GM21526 (cell line): ENCODE data around the gene NGLY1.

Experiments used
- ATAC-seq: cut with Tn5 transposase; IDR thresholded peaks from one replicate; pipeline ENCODE4 v1.9.1; 2021; ENCODE audit warnings: moderate library complexity; ENCODE audit not compliant: unreplicated experiment, low FRiP score

Gene NGLY1

GRCh38 chr3:25782938-25783660, at the start of gene NGLY1:
Gene NGLY1, minus strand, starts transcription at chr3:25783443. Its CDS starts 53 bp downstream, at chr3:25783390.
- ATAC-seq = peak; percentile 64

DNA sequence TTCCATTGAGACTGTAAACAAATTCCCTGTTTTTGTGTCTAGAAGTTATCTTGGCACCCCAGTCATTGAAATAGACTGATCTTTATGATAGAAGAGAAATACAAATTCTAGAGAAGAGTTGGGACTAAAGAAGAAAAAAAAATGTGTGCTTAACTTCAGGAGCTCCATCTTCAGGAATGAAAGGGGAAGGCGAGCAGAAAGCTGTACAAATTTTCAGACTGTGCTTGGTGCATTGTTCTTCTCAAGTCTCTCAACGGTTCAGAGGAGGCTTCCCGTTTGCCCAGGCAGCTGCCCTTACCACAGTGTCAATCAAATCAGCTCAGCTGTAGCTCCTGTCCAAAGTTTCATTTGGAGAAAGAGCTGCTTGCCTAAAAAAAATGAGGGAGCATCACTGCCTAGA, 48.3 kb upstream of the NGLY1 start:
- ATAC-seq = no peak

DNA sequence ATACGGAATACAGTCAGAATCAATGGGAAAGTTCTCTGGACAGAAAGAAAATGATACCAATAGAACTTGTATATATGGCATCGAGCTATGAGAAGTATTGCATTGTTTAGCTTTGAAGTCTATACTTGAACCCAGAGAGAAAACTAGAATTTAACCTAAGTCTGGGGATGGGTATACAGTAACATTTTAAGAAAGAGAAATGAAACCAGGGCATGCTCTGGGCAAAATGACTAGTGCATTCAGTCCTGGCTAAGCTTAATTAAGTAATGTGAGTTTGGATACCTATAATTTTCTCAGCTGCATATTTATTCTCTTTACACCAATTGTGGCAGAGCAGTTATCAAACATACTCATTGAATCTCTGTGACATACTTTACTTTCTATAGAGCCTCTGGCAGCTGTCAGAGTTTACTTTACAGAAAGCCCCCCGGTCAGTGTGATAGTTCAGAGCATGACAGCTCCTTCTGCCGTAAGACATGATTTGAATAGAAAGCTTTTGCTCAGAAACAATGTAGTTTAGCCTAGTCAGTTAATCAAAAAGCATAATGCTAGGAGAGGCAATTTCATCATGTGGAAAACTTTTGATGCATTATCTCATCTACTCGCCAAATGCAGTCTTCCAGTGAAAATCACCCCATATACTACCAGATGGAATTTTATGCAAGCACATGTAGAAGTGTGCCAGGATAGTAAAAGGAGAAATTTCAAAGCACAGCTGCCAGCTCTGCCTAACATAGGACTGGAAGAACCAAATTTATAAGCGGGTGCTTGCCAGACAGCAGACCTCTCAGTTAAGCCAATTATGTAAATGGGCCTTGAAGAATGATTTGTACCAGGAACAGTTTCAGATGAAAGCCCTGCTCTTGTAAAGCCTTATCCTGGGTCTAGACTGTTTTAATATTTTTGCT, 47.4 kb upstream of the NGLY1 start:
- ATAC-seq = no peak

- ATAC-seq = no peak
Observed at GRCh38 chr3:25826510-25826909, 43.3 kb upstream of the NGLY1 start.

GRCh38 chr3:25823314-25823713, 40.1 kb upstream of the NGLY1 start:
- no peak for ATAC-seq

DNA sequence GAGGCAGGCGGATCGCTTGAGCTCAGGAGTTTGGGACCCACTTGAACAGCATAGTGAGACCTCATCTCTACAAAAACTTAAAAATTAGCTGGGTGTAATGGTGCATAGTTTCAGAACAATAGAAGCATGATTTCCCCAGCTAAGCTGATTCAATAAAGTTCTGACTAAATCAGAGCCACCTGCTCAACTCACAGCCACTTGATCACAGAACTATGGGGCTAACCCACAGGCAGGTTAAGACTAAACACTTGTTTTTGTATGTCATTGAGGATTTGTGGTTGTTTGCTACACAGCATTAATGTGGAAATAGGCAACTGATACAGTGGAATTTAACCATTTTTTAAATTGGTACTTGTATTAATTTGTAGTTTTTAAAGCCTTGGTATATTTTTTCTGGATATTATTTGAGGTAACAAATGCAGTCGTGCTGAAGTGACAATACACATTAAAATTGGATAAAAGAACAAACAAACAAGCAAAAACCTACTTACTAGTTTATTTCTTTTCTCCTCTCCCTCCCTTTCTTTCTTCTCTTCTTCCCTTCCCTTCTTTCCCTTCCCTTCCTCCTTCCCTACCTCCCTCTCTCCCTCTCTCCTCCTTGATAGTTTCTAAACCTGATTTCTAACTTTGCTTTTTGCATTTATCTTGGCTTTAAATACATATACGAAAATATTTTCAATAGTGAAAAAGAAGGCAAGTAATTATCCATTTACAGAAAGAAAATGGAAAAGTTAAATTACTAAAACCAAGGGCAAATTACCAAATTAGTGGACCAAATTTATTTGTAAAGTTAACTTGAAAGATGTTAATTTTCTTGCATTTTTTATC, 38.7 kb upstream of the NGLY1 start:
- no peak for ATAC-seq

DNA sequence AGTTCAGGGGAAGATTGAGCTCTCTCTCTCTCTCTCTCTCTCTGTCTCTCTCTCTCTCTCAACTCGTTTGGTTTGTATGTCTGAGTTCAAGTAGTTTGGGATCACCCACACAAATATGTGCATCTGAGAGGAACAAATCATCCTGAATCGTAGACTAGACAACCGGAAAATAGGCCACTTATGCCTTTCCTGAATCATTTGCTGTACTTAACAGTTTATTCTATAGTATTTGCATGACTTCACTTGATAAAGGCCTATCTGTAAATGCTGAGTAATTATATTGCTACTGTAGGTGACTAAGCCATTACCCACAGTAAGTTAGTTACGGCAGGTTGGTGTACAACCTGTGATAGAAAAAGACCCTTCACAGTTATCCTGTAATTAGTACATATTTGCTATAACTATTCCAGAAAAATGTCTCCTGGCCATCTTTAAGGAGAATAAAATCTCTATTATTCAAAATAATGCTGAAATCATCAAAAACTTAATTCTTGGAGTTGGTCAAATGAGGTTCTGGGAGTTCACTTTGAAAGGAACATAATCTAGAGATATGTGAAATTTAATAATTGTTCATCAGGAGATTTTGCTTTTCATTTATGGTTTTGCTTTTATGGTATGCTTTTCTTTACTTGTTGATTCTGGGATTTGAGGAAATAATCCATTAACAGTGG, 37.7 kb upstream of the NGLY1 start:
- ATAC-seq = no peak

- ATAC-seq = no peak
Observed at GRCh38 chr3:25820366-25820765, 37.1 kb upstream of the NGLY1 start.

DNA sequence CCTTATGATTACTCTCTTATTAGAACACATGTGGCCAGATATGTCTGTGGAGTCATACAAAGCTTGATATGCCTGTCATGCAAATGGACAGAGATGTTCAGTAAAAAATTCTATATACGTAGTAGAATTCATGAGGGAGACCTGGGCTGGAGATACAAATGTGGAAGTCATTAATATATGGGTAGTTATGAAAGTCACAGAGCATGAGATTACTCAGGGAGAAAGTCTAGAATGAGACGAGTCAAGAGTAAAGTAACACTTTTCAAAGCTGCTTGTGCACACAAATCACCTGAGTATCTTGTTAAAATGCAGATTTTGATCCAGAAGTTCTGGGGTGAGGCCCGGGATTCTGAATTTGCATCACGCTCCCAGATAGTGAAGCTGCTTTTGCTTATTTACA, 35.1 kb upstream of the NGLY1 start:
- peak; percentile 43 for ATAC-seq

DNA sequence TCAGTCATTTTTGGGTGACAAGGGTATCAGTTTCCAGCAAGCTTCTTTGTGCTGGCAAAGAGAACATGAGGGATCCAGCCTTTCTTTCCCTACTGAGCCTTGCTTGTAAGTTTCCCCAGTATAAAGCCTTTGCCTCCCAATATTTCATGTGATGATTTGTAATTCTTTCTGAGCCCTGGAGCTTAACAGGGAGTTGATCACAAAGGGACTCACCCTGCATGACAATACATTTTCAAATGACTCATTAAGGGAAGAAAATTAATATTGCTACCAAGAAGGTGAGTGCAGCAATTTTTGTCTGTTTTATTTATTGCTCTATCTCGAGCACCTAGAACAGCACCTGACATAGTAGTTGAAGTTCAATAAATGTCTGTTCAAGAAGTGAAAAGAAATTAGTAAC, 34.4 kb upstream of the NGLY1 start:
- ATAC-seq = peak; percentile 11

DNA sequence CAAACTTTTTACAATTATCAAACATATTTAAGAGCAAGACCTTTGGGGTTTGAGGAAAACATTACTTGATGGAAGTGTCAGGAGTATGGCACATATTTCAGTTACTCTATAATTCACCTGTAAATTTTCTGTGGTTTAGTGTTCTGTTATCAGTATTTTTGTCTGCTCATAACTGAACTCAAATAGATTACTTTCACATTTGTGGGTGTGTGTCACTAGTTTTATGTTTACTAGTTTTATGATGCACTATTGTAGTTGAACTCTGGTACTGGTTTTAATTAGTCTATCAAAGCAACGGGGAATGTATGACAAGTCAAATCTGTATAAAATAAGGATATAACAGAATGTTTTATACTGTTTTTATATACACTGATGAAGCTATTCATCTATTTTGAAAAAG, 33.9 kb upstream of the NGLY1 start:
- ATAC-seq = no peak

- no peak for ATAC-seq
Observed at GRCh38 chr3:25812644-25813043, 29.4 kb upstream of the NGLY1 start.

- no peak for ATAC-seq
Observed at GRCh38 chr3:25804676-25805075, 21.4 kb upstream of the NGLY1 start.

DNA sequence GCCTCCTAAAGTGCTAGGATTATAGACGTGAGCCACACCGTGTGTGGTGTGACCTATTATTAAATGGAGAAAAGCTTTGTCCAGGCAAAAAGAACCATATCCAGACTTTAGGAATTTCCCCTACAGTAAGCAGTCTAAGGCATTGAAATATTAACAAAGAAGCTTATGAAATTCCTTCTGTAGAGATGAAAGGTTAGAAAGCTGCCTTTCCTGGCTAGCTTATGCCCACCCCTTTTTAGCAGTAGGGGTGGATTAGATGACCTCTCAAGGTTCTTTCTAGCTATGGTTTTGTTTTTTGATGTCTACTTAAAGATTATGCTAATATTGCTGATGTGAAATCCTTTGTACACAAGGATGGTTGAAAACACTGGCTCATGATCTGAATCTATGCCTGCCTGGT, 20.6 kb upstream of the NGLY1 start:
- no peak for ATAC-seq

DNA sequence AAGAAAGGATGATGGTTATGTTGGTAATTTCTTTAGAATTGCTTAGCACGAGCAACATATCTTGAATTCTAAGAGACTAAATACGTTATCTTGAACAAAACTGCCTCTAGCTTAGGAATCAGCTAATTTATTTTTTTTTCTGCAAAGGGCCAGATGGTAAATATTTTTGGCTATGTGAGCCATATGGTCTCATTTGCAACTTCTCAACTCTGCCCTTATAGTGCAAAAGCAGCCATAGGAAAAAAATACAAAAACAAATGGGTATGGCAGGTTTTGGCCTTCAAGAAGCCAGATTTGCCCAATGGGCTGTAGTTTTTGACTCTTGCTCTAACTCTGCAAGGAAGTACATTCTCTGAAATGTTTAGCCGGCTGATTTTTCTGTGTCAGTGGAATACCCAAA, 18.5 kb upstream of the NGLY1 start:
- ATAC-seq = no peak

DNA sequence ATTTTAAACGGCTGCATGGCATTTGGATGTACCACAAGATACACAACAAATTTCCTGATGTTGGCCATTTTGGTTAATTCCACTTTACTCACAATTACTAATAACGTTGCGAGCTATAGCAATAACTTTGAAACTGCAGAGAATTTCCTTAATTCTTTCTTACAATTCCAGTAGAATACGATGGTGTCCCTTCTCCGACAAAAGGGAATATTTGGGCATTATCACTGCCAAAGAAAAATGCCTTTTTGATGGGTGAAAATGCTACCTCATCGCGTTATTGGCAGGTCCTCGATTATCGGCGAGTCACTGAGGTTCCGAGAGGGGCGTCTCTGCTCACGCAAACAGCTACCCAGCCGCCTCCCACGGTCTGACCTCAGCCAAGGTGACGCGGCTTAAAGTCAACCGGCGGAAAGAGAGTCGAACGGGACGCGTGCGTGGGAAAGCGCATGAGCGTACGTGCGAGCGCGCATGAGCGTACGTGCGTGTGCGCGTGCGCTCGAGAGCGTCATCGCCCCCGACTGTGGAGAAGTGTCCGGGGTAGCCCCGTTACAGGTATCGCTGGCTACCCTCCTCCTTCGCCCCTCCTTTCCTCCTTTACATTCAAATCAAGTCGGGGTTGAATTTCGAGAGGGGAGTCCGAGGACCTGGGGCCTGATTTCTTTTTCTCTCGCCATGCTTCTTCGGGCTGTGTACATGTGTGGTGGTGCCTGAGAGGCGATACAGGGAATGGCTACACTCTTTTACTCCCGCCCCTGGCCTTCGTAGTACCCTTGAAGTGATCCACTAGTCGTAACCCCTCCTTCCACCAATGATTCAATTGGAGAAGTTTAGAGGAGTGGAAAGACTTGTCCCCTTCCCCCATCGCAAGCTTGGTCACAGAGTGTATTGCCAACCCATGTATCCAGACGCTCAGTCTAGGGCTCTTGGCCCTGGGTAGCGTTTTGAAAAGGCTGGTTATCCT, 6.6 kb upstream of the NGLY1 start, which contains the start of gene OXSM:
Gene OXSM, plus strand, starts transcription at position 495 of the 961 bp plus-strand sequence. CDS start 931 bp downstream, outside the sequence.
- peak; percentile 92 for ATAC-seq

- ATAC-seq = no peak
Observed at GRCh38 chr3:25789209-25789595, 6.0 kb upstream of the NGLY1 start.

- ATAC-seq = no peak
Observed at GRCh38 chr3:25787689-25788088, 4.4 kb upstream of the NGLY1 start.

DNA sequence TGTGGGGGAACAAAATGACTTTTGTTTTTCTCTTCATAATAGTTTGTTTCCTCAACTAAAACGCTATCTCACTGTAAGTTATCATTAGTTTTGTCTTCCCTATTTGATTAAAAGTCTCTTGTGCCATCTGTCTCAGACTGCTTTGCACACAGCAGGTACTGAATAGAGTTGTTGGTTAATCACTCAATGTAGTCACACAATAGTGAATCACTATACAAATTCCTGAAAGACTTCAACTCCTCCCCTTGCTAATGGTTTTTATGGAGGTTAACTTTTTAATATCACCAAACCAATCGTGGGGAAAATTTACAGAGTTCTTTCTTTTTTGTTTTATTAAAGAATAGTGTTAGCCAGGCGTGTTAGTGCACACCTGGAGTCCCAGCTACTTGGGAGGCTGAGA, 2.6 kb upstream of the NGLY1 start:
- no peak for ATAC-seq
